Measurements from ENCODE around the gene KCNJ10.

- TF ChIP-seq POLR2A (IDR thresholded peaks at IDR 0.05; ENCODE audit: low read length) (no peak), GATA1 (IDR thresholded peaks at IDR 0.05; ENCODE audit: low read depth, low read length) (no peak)
These were observed 39.1 kb downstream of the KCNJ10 start for GRCh38 chr1:160030657-160031364.
